ENCODE results near the gene HMCN2.

DNA sequence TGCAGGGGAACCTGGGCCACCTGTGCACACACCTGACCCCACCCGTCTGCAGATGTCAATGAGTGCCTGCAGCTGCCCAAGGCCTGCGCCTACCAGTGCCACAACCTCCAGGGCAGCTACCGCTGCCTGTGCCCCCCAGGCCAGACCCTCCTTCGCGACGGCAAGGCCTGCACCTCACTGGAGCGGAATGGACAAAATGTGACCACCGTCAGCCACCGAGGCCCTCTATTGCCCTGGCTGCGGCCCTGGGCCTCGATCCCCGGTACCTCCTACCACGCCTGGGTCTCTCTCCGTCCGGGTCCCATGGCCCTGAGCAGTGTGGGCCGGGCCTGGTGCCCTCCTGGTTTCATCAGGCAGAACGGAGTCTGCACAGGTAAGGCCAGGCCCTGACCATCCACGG lies 164.7 kb downstream of the HMCN2 start:
- TF ChIP-seq EZH2phosphoT487 (IDR thresholded peaks at IDR 0.05; ENCODE audit: insufficient read depth, low read depth) (no peak), EZH2 (IDR thresholded peaks at IDR 0.05; ENCODE audit: insufficient read depth, poor library complexity, severe bottlenecking) (no peak)

Measured in GM23248 (cell line).